Testis (tissue), 3 donors: ENCODE measurements around the gene EGFL8. TPM values are rescaled to one million over a fixed set of nuclear protein-coding genes. Genes with fewer than 3 reads are reported as not detected.
A peak's percentile ranks its signal among the peaks of the same experiment; 100 is the strongest.
"Not testable (repeated sequence)": the region's sequence is repeated elsewhere in the genome, so short reads cannot be mapped to it uniquely, and the experiment has no call there.

Experiments
- DNase-seq: peaks from one replicate; pipeline ENCODE4 v3.0.0-alpha.2; 2019
- H3K27ac ChIP-seq, 2 donors: fragments of 200-600 bp; sonication (generic); one replicate each; pipeline ENCODE4 v1.5.1; 2019
- H3K27me3 ChIP-seq: fragments of 200-600 bp; sonication (generic); one replicate; pipeline ENCODE4 v1.5.1; 2019
- H3K36me3 ChIP-seq: fragments of 200-600 bp; sonication (generic); one replicate; pipeline ENCODE4 v1.5.1; 2017; ENCODE audit warnings: low read depth; ENCODE audit errors: missing control alignments
- H3K4me1 ChIP-seq: fragments of 200-600 bp; sonication (generic); one replicate; pipeline ENCODE4 v1.5.1; 2019
- H3K4me3 ChIP-seq, 2 donors: fragments of 200-600 bp; sonication (generic); one replicate each; pipeline ENCODE4 v1.5.1; 2017 to 2019
- H3K9me3 ChIP-seq: fragments of 200-600 bp; sonication (generic); one replicate; pipeline ENCODE4 v1.5.1; 2017
- POLR2A ChIP-seq: fragments of 450-650 bp; IDR thresholded peaks from one replicate; pipeline ENCODE4 v1.6.1; 2017; ENCODE audit warnings: antibody characterized with exemption, mild to moderate bottlenecking, moderate library complexity
- WGBS, 2 donors: methylation state at CpG; one replicate each; pipeline ENCODE4 v1.1.5; 2018; 5-methylcytosine and 5-hydroxymethylcytosine counted together
- intact Hi-C: fragments of 100-400 bp; cut with DNase I; formaldehyde crosslinking; loops from one replicate; pipeline ENCODE4 v1.15.1; 2023; ENCODE audit warnings: low total_unique reads
- polyA plus RNA-seq: library from polyadenylated mRNA; stranded (reverse); fragments of 350-450 nt; fragmentation: Illumina TruSeq; extraction: RNeasy Lipid Tissue Mini Kit (QIAGEN cat#74804); gene quantifications from one replicate; pipeline ENCODE4 v1.2.3, GENCODE V29; 2014; ENCODE audit warnings: low read depth, low replicate concordance; ENCODE audit not compliant: insufficient read depth
- total RNA-seq, 2 donors: library from RNA; depleted of rRNA; stranded (reverse); fragments of >200 nt; gene quantifications; one replicate each; pipeline ENCODE4 v1.2.3, GENCODE V29; 2016
- TF ChIP-seq, protein P1 (sequence below), 3 experiments: fragments of 450-650 bp in 2 of 3; fragments of 200-600 bp in 1 of 3; sonication (generic) in 1 of 3; IDR thresholded peaks; one replicate each; pipeline ENCODE4 v1.5.1; 2016 to 2019; ENCODE audit warnings: antibody characterized with exemption in 3 of 3, mild to moderate bottlenecking in 2 of 3, moderate library complexity in 1 of 3

The EGFL8 gene
- total and polyA plus RNA-seq, 3 donors from 2014 or later: 13.9 to 25.7 (median 24.3) TPM

DNA sequence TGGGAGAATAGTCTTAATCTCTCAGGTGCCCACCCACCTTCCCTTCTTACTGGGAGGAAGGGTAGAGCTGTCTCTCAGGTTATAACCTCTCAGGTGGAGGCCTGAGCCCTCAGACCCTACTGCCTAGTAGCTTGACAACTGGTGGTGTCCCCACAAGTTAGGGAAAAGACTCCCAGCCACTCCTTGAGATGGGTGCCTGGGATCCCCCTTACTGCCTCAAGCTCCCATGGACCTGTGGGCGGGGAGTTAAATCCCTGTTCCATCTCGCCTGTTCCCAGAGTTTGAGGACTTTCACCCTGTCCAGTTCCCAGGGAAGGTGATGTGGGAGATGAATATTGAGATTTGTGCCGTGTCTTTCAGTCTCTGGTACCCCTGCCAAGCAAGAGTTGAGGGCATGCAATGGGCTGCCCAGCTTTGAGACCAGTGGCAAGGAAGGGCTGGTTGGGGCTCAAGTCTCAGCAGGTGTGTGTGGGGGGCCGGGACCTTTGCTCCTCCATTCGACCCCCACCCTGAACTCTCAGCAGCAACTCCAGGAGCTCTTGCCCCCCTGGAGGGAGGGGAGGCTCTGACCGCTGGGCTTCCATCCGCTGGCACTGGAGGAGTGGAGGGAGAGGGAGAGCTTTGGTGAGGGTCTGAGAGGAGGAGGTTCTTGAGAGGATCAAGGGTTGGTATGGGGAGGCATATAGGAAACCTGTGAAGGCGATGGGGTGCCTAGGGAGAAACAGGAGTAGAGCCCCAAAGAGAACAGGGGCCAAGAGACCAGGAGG, 26.7 kb downstream of the EGFL8 start:
- TF ChIP-seq POLR2A: no peak
- TF ChIP-seq, protein P1, sequence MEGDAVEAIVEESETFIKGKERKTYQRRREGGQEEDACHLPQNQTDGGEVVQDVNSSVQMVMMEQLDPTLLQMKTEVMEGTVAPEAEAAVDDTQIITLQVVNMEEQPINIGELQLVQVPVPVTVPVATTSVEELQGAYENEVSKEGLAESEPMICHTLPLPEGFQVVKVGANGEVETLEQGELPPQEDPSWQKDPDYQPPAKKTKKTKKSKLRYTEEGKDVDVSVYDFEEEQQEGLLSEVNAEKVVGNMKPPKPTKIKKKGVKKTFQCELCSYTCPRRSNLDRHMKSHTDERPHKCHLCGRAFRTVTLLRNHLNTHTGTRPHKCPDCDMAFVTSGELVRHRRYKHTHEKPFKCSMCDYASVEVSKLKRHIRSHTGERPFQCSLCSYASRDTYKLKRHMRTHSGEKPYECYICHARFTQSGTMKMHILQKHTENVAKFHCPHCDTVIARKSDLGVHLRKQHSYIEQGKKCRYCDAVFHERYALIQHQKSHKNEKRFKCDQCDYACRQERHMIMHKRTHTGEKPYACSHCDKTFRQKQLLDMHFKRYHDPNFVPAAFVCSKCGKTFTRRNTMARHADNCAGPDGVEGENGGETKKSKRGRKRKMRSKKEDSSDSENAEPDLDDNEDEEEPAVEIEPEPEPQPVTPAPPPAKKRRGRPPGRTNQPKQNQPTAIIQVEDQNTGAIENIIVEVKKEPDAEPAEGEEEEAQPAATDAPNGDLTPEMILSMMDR (IDR thresholded peaks at IDR 0.05): no peak
- H3K27me3 ChIP-seq: no peaks in the 10 kb centered on the region
- peak overlapping the region; percentile 98 to 99 for H3K27ac ChIP-seq
- peaks cover 34% of the 10 kb centered on the region for H3K4me1 ChIP-seq
- no peaks in the 10 kb centered on the region for H3K36me3 ChIP-seq
- H3K4me3 ChIP-seq: peak overlapping the region; percentile 73 to 93
- no peak for DNase-seq
- H3K9me3 ChIP-seq: no peaks in the 10 kb centered on the region
- 77 to 81% methylated on average over 7 to 8 of the region's 8 CpGs for WGBS, 2 donors
- intact Hi-C loops: no loop called here

DNA sequence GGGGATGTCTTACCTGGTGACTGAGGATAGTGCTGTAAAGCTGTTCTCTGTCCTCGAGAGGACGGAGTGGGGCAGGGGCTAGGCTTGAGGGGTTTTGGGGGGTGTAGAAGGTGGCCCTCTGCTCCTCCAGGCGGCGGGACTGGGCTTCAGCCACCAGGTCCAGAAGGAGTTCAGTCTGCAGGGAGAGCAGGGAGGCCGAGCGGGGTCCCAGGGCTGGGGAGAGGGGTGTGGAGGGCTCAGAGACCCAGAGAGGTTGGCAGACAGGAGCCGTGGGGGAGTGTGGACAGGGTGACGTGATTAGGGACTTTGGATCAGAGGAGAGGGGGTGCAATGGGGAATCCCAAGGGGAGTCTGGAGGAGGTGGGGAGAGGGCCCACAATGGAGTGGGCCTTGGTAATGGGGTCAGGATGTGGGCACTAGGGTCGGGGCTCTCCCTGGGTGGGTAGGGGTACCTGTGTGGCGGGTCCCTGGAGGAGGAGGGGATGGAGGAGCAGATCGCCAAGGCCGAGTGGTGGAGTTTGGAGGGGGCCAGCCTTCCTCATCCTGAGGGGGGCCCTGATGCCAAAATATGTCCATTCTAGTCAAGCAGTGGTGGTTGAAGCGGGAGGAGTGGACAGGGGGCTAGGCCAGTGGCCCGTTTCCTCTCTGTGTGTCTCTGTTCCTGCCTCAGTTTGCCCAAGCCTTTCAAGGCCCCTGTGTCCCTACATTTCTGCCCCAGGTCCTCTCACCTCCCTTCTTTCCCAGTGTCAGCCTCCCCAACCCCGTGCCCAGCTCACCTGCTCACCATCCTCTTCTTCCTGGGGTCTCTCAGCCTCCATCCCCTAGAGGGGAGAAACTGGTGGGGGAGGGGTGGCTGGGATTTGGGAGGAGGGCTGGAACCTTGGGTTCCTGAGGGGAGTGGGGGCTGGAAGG, 27.6 kb downstream of the EGFL8 start:
- Histone ChIP-seq H3K27me3 (no peaks in the 10 kb centered on the region), H3K9me3 (no peaks in the 10 kb centered on the region), H3K27ac (peak overlapping the region; percentile 81 to 99), H3K4me1 (peaks cover 35% of the 10 kb centered on the region), H3K4me3 (no peak overlapping the region), H3K36me3 (no peaks in the 10 kb centered on the region)
- intact Hi-C loops: no loop called here
- no peak for DNase-seq
- 72 to 74% methylated on average over 12 to 15 of the region's 15 CpGs for WGBS, 2 donors
- no peak for TF ChIP-seq POLR2A
- TF ChIP-seq, protein P1 (IDR thresholded peaks at IDR 0.05): no peak

DNA sequence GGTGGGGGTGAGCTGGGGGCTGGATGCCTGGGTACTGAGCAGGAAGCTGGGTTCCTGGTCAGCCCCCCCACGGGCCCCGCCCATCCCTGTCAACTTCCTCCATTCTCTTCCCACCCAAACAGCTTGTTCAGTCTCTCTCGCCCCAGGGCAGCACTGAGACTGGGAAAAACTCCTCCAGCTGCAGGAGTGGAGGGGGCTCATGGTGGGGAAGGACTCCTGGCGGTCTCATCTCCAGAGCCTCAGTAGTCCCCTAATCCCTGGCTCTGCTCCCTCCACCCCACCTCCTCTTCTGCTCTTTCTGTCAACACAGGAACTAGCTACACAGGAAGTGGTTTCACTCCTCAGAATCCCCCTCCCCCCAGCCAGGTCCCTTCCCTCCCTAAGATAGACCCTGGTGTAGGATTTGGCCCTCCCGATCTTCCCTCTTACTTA, 28.2 kb downstream of the EGFL8 start, which contains the start of gene GPSM3:
Gene GPSM3, minus strand, starts transcription at position 36 of the 432 bp plus-strand sequence. CDS start 130 bp downstream, outside the sequence.
- H3K4me3 ChIP-seq: no peak within 1 kb of the TSS
- H3K27me3 ChIP-seq: no peaks in the 10 kb centered on the region
- WGBS, 2 donors: 55 to 78% methylated on average over 5 of the region's 5 CpGs
- peak within 1 kb of the TSS; percentile 81 to 99 for H3K27ac ChIP-seq
- no peaks in the 10 kb centered on the region for H3K9me3 ChIP-seq
- no peak for DNase-seq
- H3K4me1 ChIP-seq: peaks cover 42% of the 10 kb centered on the region
- no peaks in the 10 kb centered on the region for H3K36me3 ChIP-seq
- intact Hi-C loops: no loop called here
- TF ChIP-seq, protein P1 (IDR thresholded peaks at IDR 0.05): no peak
- TF ChIP-seq POLR2A: no peak

DNA sequence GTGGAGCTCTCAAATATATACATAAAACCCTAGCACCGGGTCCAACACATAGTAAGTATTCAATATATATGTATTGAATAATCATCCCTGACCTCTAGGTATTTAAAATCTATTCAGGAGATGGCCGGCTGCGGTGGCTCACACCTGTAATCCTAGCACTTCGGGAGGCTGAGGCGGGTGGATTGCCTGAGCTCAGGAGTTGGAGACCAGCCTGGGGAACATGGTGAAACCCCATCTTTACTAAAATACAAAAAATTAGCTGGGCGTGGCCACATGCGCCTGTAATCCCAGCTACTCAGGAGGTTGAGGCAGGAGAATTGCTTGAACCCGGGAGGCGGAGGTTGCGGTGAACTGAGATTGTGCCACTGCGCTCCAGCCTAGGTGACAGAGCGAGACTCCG, 28.7 kb downstream of the EGFL8 start:
- Histone ChIP-seq H3K4me1 (peaks cover 42% of the 10 kb centered on the region), H3K27ac (peak overlapping the region in 1 of 2 donors; percentile 81)
- H3K4me3 ChIP-seq, intact Hi-C loops, H3K27me3 ChIP-seq, DNase-seq, H3K9me3 ChIP-seq, H3K36me3 ChIP-seq: not testable (repeated sequence)
- WGBS, 2 donors: 81 to 84% methylated on average over 13 of the region's 13 CpGs

DNA sequence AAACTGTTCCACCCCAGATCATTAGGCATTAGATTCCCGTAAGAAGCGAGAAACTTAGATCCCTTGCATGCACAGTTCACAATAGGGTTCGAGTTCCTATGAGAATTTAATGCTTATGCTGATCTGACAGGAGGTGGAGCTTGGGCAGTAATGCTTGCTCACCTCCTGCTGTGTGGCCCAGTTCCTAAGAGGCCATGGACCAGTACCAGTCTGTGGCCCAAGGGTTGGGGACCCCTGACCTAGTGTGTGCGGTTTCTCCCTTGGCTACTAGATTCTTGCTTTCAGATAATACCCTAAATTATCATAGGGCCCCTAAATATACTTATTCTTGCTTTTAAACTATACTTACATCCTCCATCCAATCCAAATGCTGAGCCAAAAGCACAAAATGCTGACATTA, 30.0 kb downstream of the EGFL8 start:
- intact Hi-C loops: no loop called here
- Histone ChIP-seq H3K4me1 (peaks cover 31% of the 10 kb centered on the region), H3K27ac (peak overlapping the region; percentile 100), H3K9me3 (no peaks in the 10 kb centered on the region), H3K36me3 (no peaks in the 10 kb centered on the region), H3K27me3 (no peaks in the 10 kb centered on the region), H3K4me3 (peak overlapping the region in 1 of 2 donors; percentile 99)
- no peak for DNase-seq
- 88 to 92% methylated on average over 3 to 4 of the region's 4 CpGs for WGBS, 2 donors
- TF ChIP-seq, protein P1 (IDR thresholded peaks at IDR 0.05): no peak
- no peak for TF ChIP-seq POLR2A
